HCT116 (cell line): ENCODE results near the gene ITPR2.

Source experiments
- CEBPB ChIP-seq: IDR thresholded peaks from 2 replicates; pipeline ENCODE4 v1.6.1; 2012; ENCODE audit warnings: low read depth
- CTCF ChIP-seq, 3 experiments: fragments of 200-600 bp in 1 of 3; sonication (generic) in 1 of 3; IDR thresholded peaks in 2 of 3; conservative IDR thresholded peaks in 1 of 3; 2 replicates each; pipeline ENCODE4 v1.5.1; 2012 to 2017; ENCODE audit warnings: low read depth in 2 of 3, low read length in 2 of 3, antibody characterized with exemption in 1 of 3, borderline replicate concordance in 1 of 3, control low read depth in 1 of 3, mild to moderate bottlenecking in 1 of 3, mixed read lengths in 1 of 3, mixed run types in 1 of 3, moderate library complexity in 1 of 3; ENCODE audit not compliant: insufficient read depth in 1 of 3
- EGR1 ChIP-seq: IDR thresholded peaks from 2 replicates; pipeline ENCODE4 v1.6.1; 2012; ENCODE audit warnings: low read depth
- EZH2 ChIP-seq: fragments of 200-600 bp; sonication (generic); IDR thresholded peaks from 2 replicates; pipeline ENCODE4 v1.6.1; 2017; ENCODE audit warnings: antibody characterized with exemption, mixed run types
- EZH2phosphoT487 ChIP-seq: fragments of 200-600 bp; IDR thresholded peaks from 2 replicates; pipeline ENCODE4 v1.6.1; 2018; ENCODE audit warnings: antibody characterized with exemption, borderline replicate concordance
- JUND ChIP-seq: IDR thresholded peaks from 2 replicates; pipeline ENCODE4 v1.6.1; 2012
- POLR2A ChIP-seq: IDR thresholded peaks from 2 replicates; pipeline ENCODE4 v1.7.0; 2011; ENCODE audit warnings: borderline replicate concordance; ENCODE audit not compliant: insufficient read depth, insufficient read length; ENCODE audit errors: extremely low read depth
- POLR2AphosphoS5 ChIP-seq: IDR thresholded peaks from 2 replicates; pipeline ENCODE4 v1.6.1; 2011; ENCODE audit warnings: mild to moderate bottlenecking, low read depth, low read length, moderate library complexity
- RAD21 ChIP-seq: IDR thresholded peaks from 2 replicates; pipeline ENCODE4 v1.6.1; 2012; ENCODE audit warnings: low read depth, mild to moderate bottlenecking
- REST ChIP-seq: IDR thresholded peaks from 2 replicates; pipeline ENCODE4 v1.6.1; 2012; ENCODE audit warnings: low read depth
- SIN3A ChIP-seq: IDR thresholded peaks from 2 replicates; pipeline ENCODE4 v1.6.1; 2012; ENCODE audit warnings: low read depth
- ZBTB33 ChIP-seq: IDR thresholded peaks from 2 replicates; pipeline ENCODE4 v1.6.1; 2011; ENCODE audit warnings: mild to moderate bottlenecking, low read length, moderate library complexity; ENCODE audit not compliant: insufficient replicate concordance; ENCODE audit errors: extremely low read depth
- ZFX ChIP-seq: fragments of 450-650 bp; IDR thresholded peaks from 2 replicates; pipeline ENCODE4 v1.6.1; 2017
- ZNF274 ChIP-seq: fragments of 200-500 bp; sonication (Bioruptor generic); IDR thresholded peaks from 2 replicates; pipeline ENCODE4 v1.6.1; 2014; ENCODE audit warnings: mild to moderate bottlenecking, low read depth, low read length, inconsistent platforms

- TF ChIP-seq CTCF (IDR thresholded peaks at IDR 0.05 in 2 of 3, conservative IDR thresholded peaks at IDR 0.05 in 1 of 3; ENCODE audit: borderline replicate concordance in 1 of 3, insufficient read depth in 1 of 3, low read depth in 2 of 3, low read length in 2 of 3) (no peak), POLR2A (no peak), EZH2phosphoT487 (no peak), EZH2 (no peak), POLR2AphosphoS5 (no peak), SIN3A (no peak), ZFX (no peak), RAD21 (no peak), CEBPB (no peak), ZNF274 (no peak), EGR1 (no peak), JUND (no peak), REST (no peak), ZBTB33 (no peak)
Measured at GRCh38 chr12:26750531-26751175, 82.3 kb downstream of the ITPR2 start.
